ENCODE measurements around the gene CACNA1S. TPM values are rescaled to one million over a fixed set of nuclear protein-coding genes. Genes with fewer than 3 reads are reported as not detected.

CACNA1S gene
- total and polyA plus RNA-seq, 2 of the 4 experiments (the other 2 are of a cell fraction), result not detected

GRCh38 chr1:201108614-201109013 lies 3.6 kb downstream of the CACNA1S start:
- Histone ChIP-seq H4K8ac (ENCODE audit: low read depth in 2 of 2, low read length in 2 of 2) (no peak overlapping the region), H2BK120ac (ENCODE audit: low read depth, low read length) (no peak overlapping the region), H2BK20ac (ENCODE audit: low read depth, low read length) (no peak overlapping the region), H4K20me1 (ENCODE audit: insufficient read depth, low read length) (no peaks in the 10 kb centered on the region), H3K79me1 (ENCODE audit: low read depth in 1 of 2, low read length in 2 of 2) (no peaks in the 10 kb centered on the region), H3K4me3 (ENCODE audit: insufficient read depth, low read depth, low read length) (no peak overlapping the region), H3K4ac (ENCODE audit: low read depth, low read length) (no peak overlapping the region), H3K4me1 (ENCODE audit: control insufficient read depth, insufficient read depth, low read length) (no peaks in the 10 kb centered on the region), H3K9me1 (ENCODE audit: insufficient read depth, low read length) (no peaks in the 10 kb centered on the region), H3K27me3 (ENCODE audit: control insufficient read depth, insufficient read depth, low read length) (peaks cover 66% of the 10 kb centered on the region), H2BK15ac (ENCODE audit: low read depth, low read length) (no peak overlapping the region), H3K18ac (ENCODE audit: low read depth, low read length) (no peak overlapping the region), H3K36me3 (ENCODE audit: control insufficient read depth, insufficient read depth, low read length) (no peaks in the 10 kb centered on the region), H3K14ac (replicated peaks; ENCODE audit: low read depth, low read length) (no peak overlapping the region), H3K4me2 (ENCODE audit: low read depth, low read length) (no peak overlapping the region), H4K5ac (ENCODE audit: low read depth, low read length) (no peak overlapping the region), H3K9ac (ENCODE audit: low read depth, low read length) (no peak overlapping the region), H3K23ac (ENCODE audit: low read depth, low read length) (no peak overlapping the region), H4K91ac (ENCODE audit: insufficient read depth, low read depth, low read length) (no peak overlapping the region), H2AFZ (replicated peaks; ENCODE audit: low read length, poor library complexity) (no peak overlapping the region), H3K56ac (ENCODE audit: extremely low read depth, insufficient read depth, low read length) (no peak overlapping the region), H3K9me3 (ENCODE audit: control insufficient read depth, insufficient read depth, low read length) (no peaks in the 10 kb centered on the region), H2AK9ac (replicated peaks; ENCODE audit: low read depth, low read length, poor library complexity) (no peak overlapping the region), H3K27ac (ENCODE audit: insufficient read depth, low read length) (no peak overlapping the region), H2BK5ac (ENCODE audit: low read depth, low read length, poor library complexity, severe bottlenecking) (no peak overlapping the region), H2AK5ac (ENCODE audit: low read depth, low read length) (no peak overlapping the region)
- no peak for TF ChIP-seq CEBPB (IDR thresholded peaks at IDR 0.05; ENCODE audit: low read depth, low read length)
- TF ChIP-seq RFX5 (IDR thresholded peaks at IDR 0.05; ENCODE audit: low read depth, low read length), result no peak
- no peak for TF ChIP-seq MAFK (IDR thresholded peaks at IDR 0.05; ENCODE audit: low read depth, low read length)
- TF ChIP-seq RCOR1 (IDR thresholded peaks at IDR 0.05; ENCODE audit: insufficient replicate concordance, low read length), result no peak
- TF ChIP-seq POLR2A (IDR thresholded peaks at IDR 0.05; ENCODE audit: low read depth, low read length), result no peak
- TF ChIP-seq MXI1 (IDR thresholded peaks at IDR 0.05; ENCODE audit: borderline replicate concordance, low read depth, low read length), result no peak
- TF ChIP-seq BHLHE40 (IDR thresholded peaks at IDR 0.05; ENCODE audit: low read depth, low read length), result no peak
- no peak for TF ChIP-seq CHD1 (IDR thresholded peaks at IDR 0.05; ENCODE audit: low read depth, low read length)
- no peak for TF ChIP-seq SMC3 (IDR thresholded peaks at IDR 0.05; ENCODE audit: low read depth, low read length)
- TF ChIP-seq RAD21 (IDR thresholded peaks at IDR 0.05; ENCODE audit: low read length), result no peak
- TF ChIP-seq USF2 (IDR thresholded peaks at IDR 0.05; ENCODE audit: low read depth, low read length), result no peak
- TF ChIP-seq MAZ (IDR thresholded peaks at IDR 0.05; ENCODE audit: borderline replicate concordance, low read depth, low read length), result no peak
- TF ChIP-seq CTCF (conservative IDR thresholded peaks at IDR 0.05; ENCODE audit: low read depth, low read length), result no peak
- TF ChIP-seq FOS (IDR thresholded peaks at IDR 0.05; ENCODE audit: low read depth, low read length), result no peak
- no peak for TF ChIP-seq ELK1 (IDR thresholded peaks at IDR 0.05; ENCODE audit: borderline replicate concordance, low read depth, low read length)
- no peak for TF ChIP-seq NFE2L2 (IDR thresholded peaks at IDR 0.05; ENCODE audit: low read depth, low read length)
- dilution Hi-C loops (cut with HindIII; ENCODE audit: low sequenced_read_pairs, unreplicated experiment) (no loop called here), in situ Hi-C loops (cut with MboI; ENCODE audit: low sequenced_read_pairs) (no loop called here), intact Hi-C loops (cut with micrococcal nuclease) (no loop called here)
- no CpG with 5 or more reads among the region's 1 CpG for WGBS, 2 experiments (ENCODE audit: extremely low coverage in 2 of 2, insufficient read length in 1 of 2)
- no TSS peak for BruUV-seq (replicated peaks)
- no peak for DNase-seq
- ChIA-PET POLR2A (ENCODE audit: unreplicated experiment) (no interaction called here), CTCF (no interaction called here)
- no peak for ATAC-seq (ENCODE audit: low read depth)

All from IMR-90 (cell line).